Neural progenitor cell (in vitro differentiated cells): ENCODE data around the gene MLX.

Experiments used
- CTCF ChIP-seq: fragments of 200-600 bp; sonication (generic); IDR thresholded peaks from 2 replicates; pipeline ENCODE4 v1.5.1; 2017; ENCODE audit warnings: antibody characterized with exemption, mild to moderate bottlenecking
- EZH2 ChIP-seq: fragments of 200-600 bp; sonication (generic); IDR thresholded peaks from 2 replicates; pipeline ENCODE4 v1.6.1; 2017; ENCODE audit warnings: antibody characterized with exemption, mild to moderate bottlenecking, moderate library complexity

- TF ChIP-seq CTCF = no peak
- TF ChIP-seq EZH2 = no peak
These were observed 31.5 kb upstream of the MLX start for GRCh38 chr17:42535155-42536047.
